OCI-LY7 (cell line): ENCODE results near the gene OR6A2. TPM values are rescaled to one million over a fixed set of nuclear protein-coding genes. Genes with fewer than 3 reads are reported as not detected.

Experiments used
- BruUV-seq: library from RNA; stranded (reverse); fragments of 400-500 nt; replicated peaks from 2 replicates; lab custom pipeline; 2021; lab: Mats Ljungman, UMichigan
- CTCF ChIA-PET: fragments of 300-600 bp; sonication (Branson Sonifier 250); formaldehyde crosslinking; loops from one replicate; lab custom pipeline; 2022; ENCODE audit warnings: antibody characterized with exemption; ENCODE audit not compliant: unreplicated experiment; lab: Charles Lee
- POLR2A ChIA-PET: fragments of 300-600 bp; sonication (Branson Sonifier 250); formaldehyde crosslinking; loops from one replicate; lab custom pipeline; 2022; ENCODE audit warnings: antibody characterized with exemption; lab: Charles Lee
- DNase-seq: peaks from one replicate; pipeline ENCODE4 v3.0.0-alpha.2; 2015; ENCODE audit warnings: low spot score
- H2AFZ ChIP-seq: fragments of 200-600 bp; sonication (generic), shearing (Covaris generic); 2 replicates; pipeline ENCODE4 v1.6.1; 2014; ENCODE audit warnings: mild to moderate bottlenecking, antibody characterized with exemption, low read length, moderate library complexity
- H3K27ac ChIP-seq: fragments of 200-600 bp; sonication (generic); 2 replicates; pipeline ENCODE4 v1.5.1; 2014; ENCODE audit warnings: mixed run types, low read depth, mild to moderate bottlenecking, moderate library complexity, low read length, inconsistent platforms; ENCODE audit not compliant: poor library complexity, severe bottlenecking
- H3K36me3 ChIP-seq: fragments of 200-600 bp; sonication (generic); 2 replicates; pipeline ENCODE4 v1.6.1; 2014; ENCODE audit warnings: mild to moderate bottlenecking, antibody characterized with exemption, low read length, moderate library complexity, mixed read lengths; ENCODE audit not compliant: insufficient read depth
- H3K4me1 ChIP-seq: fragments of 200-600 bp; sonication (generic); 2 replicates; pipeline ENCODE4 v1.5.1; 2014; ENCODE audit warnings: mild to moderate bottlenecking, low read length; ENCODE audit not compliant: insufficient read depth, poor library complexity, severe bottlenecking
- H3K4me2 ChIP-seq: fragments of 200-600 bp; sonication (generic); 2 replicates; pipeline ENCODE4 v1.6.1; 2014; ENCODE audit warnings: mild to moderate bottlenecking, low read length
- H3K4me3 ChIP-seq: fragments of 200-600 bp; sonication (generic); 2 replicates; pipeline ENCODE4 v1.5.1; 2014; ENCODE audit warnings: mild to moderate bottlenecking, low read depth, low read length; ENCODE audit not compliant: poor library complexity, severe bottlenecking
- H3K79me2 ChIP-seq: fragments of 200-600 bp; sonication (generic); 2 replicates; pipeline ENCODE4 v1.6.1; 2016; ENCODE audit warnings: low read depth, mild to moderate bottlenecking, low read length, moderate library complexity, mixed read lengths; ENCODE audit not compliant: insufficient read depth
- H3K9me2 ChIP-seq: fragments of 200-600 bp; sonication (generic); 2 replicates; pipeline ENCODE4 v1.6.1; 2016; ENCODE audit warnings: mild to moderate bottlenecking, low read length, mixed read lengths; ENCODE audit not compliant: insufficient read depth
- H3K9me3 ChIP-seq: fragments of 200-600 bp; sonication (generic); 2 replicates; pipeline ENCODE4 v1.6.1; 2014; ENCODE audit warnings: mild to moderate bottlenecking, mixed run types, low read length, mixed read lengths
- H4K20me1 ChIP-seq: fragments of 200-600 bp; sonication (generic); 2 replicates; pipeline ENCODE4 v1.6.1; 2014; ENCODE audit warnings: mild to moderate bottlenecking, antibody characterized with exemption, low read length, moderate library complexity, mixed read lengths; ENCODE audit not compliant: insufficient read depth
- EZH2phosphoT487 ChIP-seq: fragments of 200-600 bp; sonication (generic); IDR thresholded peaks from 2 replicates; pipeline ENCODE4 v1.6.1; 2018; ENCODE audit warnings: low read depth, borderline replicate concordance, mild to moderate bottlenecking, mixed run types, antibody characterized with exemption, low read length, moderate library complexity, mixed read lengths
- intact Hi-C: fragments of 100-400 bp; cut with micrococcal nuclease; formaldehyde crosslinking; loops from one replicate; pipeline ENCODE4 v1.10.0; 2022; ENCODE audit not compliant: unreplicated experiment
- total RNA-seq, 2 experiments: library from RNA; depleted of rRNA in 1 of 2; stranded (reverse); fragments of >200 nt in 1 of 2; shearing (Covaris generic) in 1 of 2; gene quantifications; 2 replicates each; pipeline ENCODE4 v1.2.3, GENCODE V29; 2014 to 2022
- TF ChIP-seq, protein P1 (sequence below): fragments of 200-600 bp; sonication (generic); conservative IDR thresholded peaks from 2 replicates; pipeline ENCODE4 v1.5.1; 2014; ENCODE audit warnings: mild to moderate bottlenecking, antibody characterized with exemption, low read length, moderate library complexity, mixed read lengths

The OR6A2 gene
- total RNA-seq, 2 experiments from 2014 or later: 2.2 TPM

DNA sequence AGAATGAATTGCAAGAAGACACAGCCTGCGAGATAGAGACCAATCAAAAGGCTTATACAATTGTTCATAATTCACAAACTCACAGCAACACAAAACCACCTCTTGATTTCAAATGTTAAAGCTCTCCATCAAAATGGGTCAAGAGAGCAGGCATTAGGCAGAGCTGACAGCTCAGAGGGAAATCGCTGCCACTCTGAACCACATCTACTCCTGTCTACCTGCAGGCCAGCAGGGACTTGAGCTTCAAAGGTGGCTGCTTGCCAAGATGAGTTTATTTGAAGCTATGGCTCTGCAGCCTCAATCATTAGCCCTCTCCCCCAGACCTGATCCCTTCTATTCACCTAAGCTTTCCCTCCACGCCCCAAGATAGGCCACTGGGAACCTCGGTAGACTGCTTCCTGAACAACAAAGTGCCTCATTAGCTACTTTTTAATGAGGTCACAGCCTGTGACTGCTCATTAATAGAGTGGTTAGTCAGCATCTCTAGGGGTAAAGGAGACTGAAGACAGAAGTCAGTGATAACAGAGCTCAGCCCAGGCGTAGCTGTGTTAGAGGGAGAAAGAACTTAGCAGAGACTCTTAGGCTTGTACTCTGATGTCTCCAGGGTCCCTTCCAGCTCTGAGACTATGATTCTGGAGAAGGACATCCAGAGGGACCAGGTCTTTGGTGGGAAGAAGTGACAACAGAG, 24.8 kb upstream of the OR6A2 start:
- Histone ChIP-seq H3K9me2 (no peaks in the 10 kb centered on the region), H2AFZ (no peak overlapping the region), H3K4me1 (no peaks in the 10 kb centered on the region), H3K27ac (no peak overlapping the region), H3K4me3 (no peak overlapping the region), H3K9me3 (no peaks in the 10 kb centered on the region; the same call in 1 of the 2 replicates), H3K79me2 (no peaks in the 10 kb centered on the region), H3K36me3 (no peaks in the 10 kb centered on the region), H4K20me1 (no peaks in the 10 kb centered on the region), H3K4me2 (no peak overlapping the region)
- CTCF ChIA-PET: interaction anchor here (1.2 to 1.5 kb wide), 2 partner anchors 12 kb away, joined by 3 to 5 read pairs; no protein-coding TSS in a partner anchor
- no peak for DNase-seq
- intact Hi-C loops: no loop called here
- BruUV-seq: no TSS peak
- TF ChIP-seq, protein P1, sequence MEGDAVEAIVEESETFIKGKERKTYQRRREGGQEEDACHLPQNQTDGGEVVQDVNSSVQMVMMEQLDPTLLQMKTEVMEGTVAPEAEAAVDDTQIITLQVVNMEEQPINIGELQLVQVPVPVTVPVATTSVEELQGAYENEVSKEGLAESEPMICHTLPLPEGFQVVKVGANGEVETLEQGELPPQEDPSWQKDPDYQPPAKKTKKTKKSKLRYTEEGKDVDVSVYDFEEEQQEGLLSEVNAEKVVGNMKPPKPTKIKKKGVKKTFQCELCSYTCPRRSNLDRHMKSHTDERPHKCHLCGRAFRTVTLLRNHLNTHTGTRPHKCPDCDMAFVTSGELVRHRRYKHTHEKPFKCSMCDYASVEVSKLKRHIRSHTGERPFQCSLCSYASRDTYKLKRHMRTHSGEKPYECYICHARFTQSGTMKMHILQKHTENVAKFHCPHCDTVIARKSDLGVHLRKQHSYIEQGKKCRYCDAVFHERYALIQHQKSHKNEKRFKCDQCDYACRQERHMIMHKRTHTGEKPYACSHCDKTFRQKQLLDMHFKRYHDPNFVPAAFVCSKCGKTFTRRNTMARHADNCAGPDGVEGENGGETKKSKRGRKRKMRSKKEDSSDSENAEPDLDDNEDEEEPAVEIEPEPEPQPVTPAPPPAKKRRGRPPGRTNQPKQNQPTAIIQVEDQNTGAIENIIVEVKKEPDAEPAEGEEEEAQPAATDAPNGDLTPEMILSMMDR: no peak
- no peak for TF ChIP-seq EZH2phosphoT487
- POLR2A ChIA-PET: interaction anchor here (0.7 kb wide), 1 partner anchor 16 kb away, joined by 3 read pairs; no protein-coding TSS in a partner anchor

DNA sequence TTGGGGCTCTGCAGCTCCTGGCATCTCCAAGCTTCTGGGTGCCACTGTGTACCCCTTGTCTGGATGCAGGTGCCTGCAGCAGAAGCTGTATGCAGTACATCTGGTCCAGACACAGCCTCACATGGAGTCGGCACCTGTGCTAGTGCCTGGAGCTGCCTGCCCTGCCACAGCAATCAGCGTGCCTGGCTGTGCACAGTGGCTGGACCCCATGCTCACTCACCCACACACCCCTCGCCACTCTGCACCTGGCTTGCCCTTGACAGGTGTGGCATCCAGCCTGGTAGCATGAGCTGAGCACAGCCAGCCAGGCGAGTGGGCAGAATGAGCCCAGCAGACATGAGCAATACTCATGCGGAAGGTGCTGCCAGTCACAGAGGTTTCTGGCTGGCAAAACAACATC, 19.5 kb upstream of the OR6A2 start:
- no TSS peak for BruUV-seq

More for the DNA sequence above, 19.5 kb upstream of the OR6A2 start:
- H3K36me3 ChIP-seq: no peaks in the 10 kb centered on the region
- H3K79me2 ChIP-seq: no peaks in the 10 kb centered on the region
- no peak for TF ChIP-seq EZH2phosphoT487
- TF ChIP-seq, protein P1: no peak
- no peak for DNase-seq
- H4K20me1 ChIP-seq: no peaks in the 10 kb centered on the region
- no peaks in the 10 kb centered on the region for H3K4me1 ChIP-seq
- intact Hi-C loops: loop anchor here (2.0 to 10.0 kb wide), 2 partner anchors 30 to 456 kb away; no protein-coding TSS in a partner anchor
- H3K27ac ChIP-seq: no peak overlapping the region
- POLR2A ChIA-PET: interaction anchor here (0.7 to 1.0 kb wide), 2 partner anchors 111 to 701 kb away, joined by 3 read pairs; no protein-coding TSS in a partner anchor
- no peak overlapping the region for H2AFZ ChIP-seq
- no peaks in the 10 kb centered on the region for H3K9me2 ChIP-seq
- no peak overlapping the region for H3K4me3 ChIP-seq
- H3K9me3 ChIP-seq: no peaks in the 10 kb centered on the region; the same call in 1 of the 2 replicates
- H3K4me2 ChIP-seq: no peak overlapping the region
- CTCF ChIA-PET: no interaction called here
